ENCODE measurements around the gene ENPP3. TPM values are rescaled to one million over a fixed set of nuclear protein-coding genes. Genes with fewer than 3 reads are reported as not detected.

ENPP3 gene
- total and polyA plus RNA-seq, 2 of the 13 experiments (the other 11 are each of a cell fraction or from before 2014, with no cell fraction given), result 40.0 to 75.4 TPM

DNA sequence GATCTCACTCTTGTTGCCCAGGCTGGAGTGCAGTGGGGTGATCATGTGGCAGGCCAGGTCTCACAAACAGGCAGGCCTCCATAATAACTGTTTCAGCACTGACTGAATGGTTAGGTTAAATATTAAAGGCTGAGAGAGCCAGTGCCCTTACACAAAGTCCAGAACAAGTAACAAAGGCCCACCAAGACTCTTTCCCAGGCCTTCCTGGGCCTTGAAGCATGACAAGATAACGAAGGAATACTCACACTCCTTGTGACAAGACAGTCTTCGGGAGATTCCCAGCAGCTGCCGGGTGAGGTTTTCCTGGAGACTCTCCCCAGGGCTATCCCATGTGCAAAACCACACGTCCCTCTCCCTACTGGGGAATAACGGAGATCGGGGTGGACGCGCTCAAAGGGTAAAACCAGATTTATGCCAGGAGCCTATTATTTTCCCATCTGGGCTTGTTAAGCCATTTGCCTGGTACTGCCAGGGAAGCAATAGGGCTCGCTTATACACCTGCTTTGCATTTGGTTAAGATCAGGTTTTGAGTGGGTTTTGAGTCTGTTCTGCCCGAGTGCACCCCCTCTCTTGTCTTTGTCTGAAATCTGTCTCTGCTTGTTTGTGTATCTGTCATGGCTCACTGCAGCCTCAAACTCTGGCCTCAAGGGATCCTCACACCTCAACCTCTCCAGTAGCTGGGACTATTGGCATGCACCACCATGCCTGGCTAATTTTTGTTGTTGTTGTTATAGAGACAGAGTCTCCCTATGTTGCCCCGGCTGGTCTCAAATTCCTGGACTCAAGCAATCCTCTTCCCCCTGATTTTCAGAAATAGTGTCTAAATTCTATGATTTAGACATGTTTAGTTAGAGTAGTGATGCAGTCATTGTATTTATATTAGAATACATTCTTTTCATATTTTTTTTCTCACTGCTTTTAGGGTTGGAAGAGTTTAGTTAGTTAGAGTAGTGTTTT is 1.4 kb upstream of the ENPP3 start (continued):
- TF ChIP-seq, protein P1, sequence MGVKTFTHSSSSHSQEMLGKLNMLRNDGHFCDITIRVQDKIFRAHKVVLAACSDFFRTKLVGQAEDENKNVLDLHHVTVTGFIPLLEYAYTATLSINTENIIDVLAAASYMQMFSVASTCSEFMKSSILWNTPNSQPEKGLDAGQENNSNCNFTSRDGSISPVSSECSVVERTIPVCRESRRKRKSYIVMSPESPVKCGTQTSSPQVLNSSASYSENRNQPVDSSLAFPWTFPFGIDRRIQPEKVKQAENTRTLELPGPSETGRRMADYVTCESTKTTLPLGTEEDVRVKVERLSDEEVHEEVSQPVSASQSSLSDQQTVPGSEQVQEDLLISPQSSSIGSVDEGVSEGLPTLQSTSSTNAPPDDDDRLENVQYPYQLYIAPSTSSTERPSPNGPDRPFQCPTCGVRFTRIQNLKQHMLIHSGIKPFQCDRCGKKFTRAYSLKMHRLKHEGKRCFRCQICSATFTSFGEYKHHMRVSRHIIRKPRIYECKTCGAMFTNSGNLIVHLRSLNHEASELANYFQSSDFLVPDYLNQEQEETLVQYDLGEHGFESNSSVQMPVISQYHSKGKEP (CRISPR knock-in tag; IDR thresholded peaks at IDR 0.05), result no peak
- TF ChIP-seq POLR2AphosphoS5 (IDR thresholded peaks at IDR 0.05; ENCODE audit: low read depth, low read length) (peak; percentile 87), ZNF883 (CRISPR knock-in tag; IDR thresholded peaks at IDR 0.05; ENCODE audit: not compliant biosample characterization) (peak; percentile 43), ZNF776 (CRISPR knock-in tag; IDR thresholded peaks at IDR 0.05) (no peak), ZNF800 (CRISPR knock-in tag; IDR thresholded peaks at IDR 0.05) (peak; percentile 90; the same call in 1 of the 2 replicates), SKI (IDR thresholded peaks at IDR 0.05; ENCODE audit: partially characterized antibody) (no peak), ZSCAN25 (CRISPR knock-in tag; IDR thresholded peaks at IDR 0.05) (no peak), EP300 (IDR thresholded peaks at IDR 0.05; ENCODE audit: low read depth in 2 of 2, low read length in 2 of 2) (no peak; a peak in 1 of 4 replicates), EP300 (CRISPR knock-in tag; IDR thresholded peaks at IDR 0.05; ENCODE audit: borderline replicate concordance) (no peak), ESRRA (CRISPR knock-in tag; IDR thresholded peaks at IDR 0.05; ENCODE audit: low read depth) (no peak; the same call in 1 of the 2 replicates), ZNF619 (CRISPR knock-in tag; IDR thresholded peaks at IDR 0.05) (peak; percentile 74; the same call in 1 of the 2 replicates), CENPBD1 (CRISPR knock-in tag; IDR thresholded peaks at IDR 0.05; ENCODE audit: borderline replicate concordance, low read depth) (no peak), ZFYVE20 (CRISPR knock-in tag; IDR thresholded peaks at IDR 0.05; ENCODE audit: borderline replicate concordance, low read depth) (no peak), ZNF33B (CRISPR knock-in tag; IDR thresholded peaks at IDR 0.05) (no peak), SIX4 (CRISPR knock-in tag; IDR thresholded peaks at IDR 0.05) (peak; percentile 11; the same call in 1 of the 2 replicates), TGIF2 (CRISPR knock-in tag; IDR thresholded peaks at IDR 0.05) (no peak; the same call in 1 of the 2 replicates), CBX2 (IDR thresholded peaks at IDR 0.05; ENCODE audit: low read depth, low read length) (no peak), CBX2 (CRISPR knock-in tag; IDR thresholded peaks at IDR 0.05; ENCODE audit: low read depth) (no peak), SAP130 (CRISPR knock-in tag; IDR thresholded peaks at IDR 0.05; ENCODE audit: low read depth) (peak; percentile 67), MLXIP (CRISPR knock-in tag; IDR thresholded peaks at IDR 0.05; ENCODE audit: borderline replicate concordance) (no peak), RFX1 (IDR thresholded peaks at IDR 0.05) (0 out of 2 replicates have a peak, but pooled peaks have one; percentile 24), CREM (IDR thresholded peaks at IDR 0.05) (no peak), CREM (CRISPR knock-in tag; IDR thresholded peaks at IDR 0.05) (no peak)
